ENCODE measurements around the gene RGS18. TPM values are rescaled to one million over a fixed set of nuclear protein-coding genes. Genes with fewer than 3 reads are reported as not detected.
"Not testable (repeated sequence)": the region's sequence is repeated elsewhere in the genome, so short reads cannot be mapped to it uniquely, and the experiment has no call there.

RGS18 gene, protein sequence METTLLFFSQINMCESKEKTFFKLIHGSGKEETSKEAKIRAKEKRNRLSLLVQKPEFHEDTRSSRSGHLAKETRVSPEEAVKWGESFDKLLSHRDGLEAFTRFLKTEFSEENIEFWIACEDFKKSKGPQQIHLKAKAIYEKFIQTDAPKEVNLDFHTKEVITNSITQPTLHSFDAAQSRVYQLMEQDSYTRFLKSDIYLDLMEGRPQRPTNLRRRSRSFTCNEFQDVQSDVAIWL
- total RNA-seq = 1 to 10 TPM; 2.7 to 3.8 TPM
- long read RNA-seq, donor 1 = 0 reads
- long read RNA-seq, donor 2, partial matches to known transcripts = 0 of 1 reads
- long read RNA-seq, donor 2, other reads (novel, unspliced or antisense) = 1 of 1 reads

DNA sequence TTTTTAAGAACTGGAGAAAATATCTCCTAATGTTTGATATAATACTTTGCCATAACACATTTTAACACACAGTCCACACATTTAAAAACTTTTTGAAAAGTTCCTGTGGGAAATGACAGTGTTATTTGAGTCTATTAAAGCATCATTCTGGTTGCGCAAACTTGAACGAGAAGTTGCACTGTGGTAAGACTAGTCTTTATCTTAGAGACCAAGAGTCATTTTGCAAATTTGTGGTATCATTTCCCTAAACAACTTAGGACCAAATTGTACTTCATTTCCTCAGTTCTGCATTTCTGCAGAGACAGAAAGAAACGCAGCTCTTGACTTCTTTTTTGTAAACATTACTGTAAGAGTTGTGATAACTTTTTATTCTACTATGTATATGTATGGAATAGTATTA is at the start of gene RGS18:
TSS of gene RGS18 (plus strand) at position 282 of the 400 bp plus-strand sequence. CDS start 176 bp downstream, outside the sequence.
- intact Hi-C loops (cut with DNase I) = no loop called here
- no peak for DNase-seq (ENCODE audit: low spot score)

GRCh38 chr1:192109576-192109975 is 48.7 kb upstream of the RGS18 start:
- intact Hi-C loops (cut with DNase I) = no loop called here
- no peak for DNase-seq (ENCODE audit: low spot score)

DNA sequence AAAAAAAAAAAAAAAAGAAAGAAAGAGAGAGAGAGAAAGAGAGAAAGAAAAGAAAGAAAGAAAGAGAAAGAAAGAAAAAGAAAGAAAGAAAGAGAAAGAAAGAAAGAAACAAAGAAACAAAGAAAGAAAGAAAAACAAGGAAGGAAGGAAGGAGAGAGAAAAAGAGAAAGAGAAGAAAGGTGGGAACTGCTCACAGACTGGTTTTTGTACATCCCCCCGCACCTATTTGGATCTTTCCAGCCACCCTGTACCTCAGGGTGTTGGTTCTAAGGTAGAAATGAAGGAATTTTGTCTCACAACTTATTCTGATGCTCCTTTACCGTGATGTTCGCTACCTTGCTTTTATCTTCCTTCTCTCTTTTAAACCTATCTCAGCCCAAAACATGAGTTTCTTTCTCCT is 43.3 kb upstream of the RGS18 start:
- DNase-seq (ENCODE audit: low spot score) = no peak
- intact Hi-C loops (cut with DNase I) = no loop called here

DNA sequence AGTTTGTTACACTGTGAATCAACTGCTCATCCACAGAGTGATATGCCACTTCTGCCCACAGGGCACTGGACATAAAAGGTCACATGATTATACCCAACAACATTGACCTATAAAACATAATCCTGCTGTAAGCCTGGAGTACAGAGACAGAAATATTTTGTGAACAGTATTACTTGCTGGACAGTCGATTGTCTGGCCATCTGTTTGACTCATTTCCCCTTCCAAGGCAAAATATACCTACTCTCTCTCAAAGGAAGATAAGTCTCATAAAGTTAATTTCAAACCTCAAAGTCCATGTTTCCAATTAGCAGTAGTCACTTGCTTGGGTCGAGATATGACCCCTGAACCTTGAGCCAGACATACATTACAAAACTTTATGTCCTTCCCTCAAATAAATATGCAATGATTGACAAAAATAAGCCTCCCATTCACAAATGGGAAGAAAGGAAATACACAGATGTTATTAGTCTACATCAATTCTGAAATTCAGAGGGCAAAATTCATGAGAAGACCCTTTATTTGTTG is 39.3 kb upstream of the RGS18 start:
- DNase-seq (ENCODE audit: low spot score) = no peak
- intact Hi-C loops (cut with DNase I) = loop anchor here in 1 of 2 donors (2.0 kb wide), 1 partner anchor 52 kb away; no protein-coding TSS in a partner anchor

GRCh38 chr1:192119701-192120100 is 38.6 kb upstream of the RGS18 start:
- no peak for DNase-seq (ENCODE audit: low spot score)
- intact Hi-C loops (cut with DNase I) = loop anchor here in 1 of 2 donors (2.0 kb wide), 1 partner anchor 53 kb away; no protein-coding TSS in a partner anchor

DNA sequence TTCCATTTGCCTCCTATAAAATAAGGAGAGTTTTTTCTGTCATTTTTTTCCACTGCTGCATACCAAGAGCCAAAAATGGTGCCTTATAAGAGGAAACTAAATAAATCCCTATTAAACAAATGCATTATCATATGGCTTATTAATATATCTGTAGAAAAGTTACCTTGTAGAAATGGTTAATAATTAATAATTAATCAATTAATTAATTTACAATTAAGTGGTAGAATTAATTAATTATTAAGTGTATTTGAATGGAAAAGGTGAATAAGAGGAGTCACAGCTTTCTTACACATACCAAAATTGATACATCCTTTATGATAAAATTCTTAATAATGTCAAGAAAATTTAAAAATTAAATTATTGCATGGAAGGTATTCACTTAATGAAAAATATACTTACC is 35.6 kb upstream of the RGS18 start:
- intact Hi-C loops (cut with DNase I) = no loop called here
- DNase-seq (ENCODE audit: low spot score) = no peak

DNA sequence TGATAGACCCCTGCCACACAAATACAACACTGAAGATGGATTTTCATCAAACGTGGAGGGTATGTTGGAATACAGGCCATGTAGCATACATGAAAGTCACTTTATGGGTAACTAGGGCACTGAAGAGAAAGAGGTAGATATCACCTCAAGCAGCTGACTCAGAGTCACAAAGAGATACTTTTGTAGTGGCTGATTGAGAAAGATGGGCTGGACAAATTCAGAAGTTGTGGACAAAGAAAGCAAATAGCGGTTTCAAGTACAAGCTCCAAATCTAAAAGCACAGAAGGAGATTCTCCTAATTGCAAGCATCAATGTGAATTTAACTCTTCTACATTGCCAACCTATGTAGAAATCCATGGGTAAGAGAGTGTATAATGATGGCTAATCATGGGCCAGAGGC is 35.0 kb upstream of the RGS18 start:
- intact Hi-C loops (cut with DNase I) = no loop called here

GRCh38 chr1:192126030-192126619 is 32.1 kb upstream of the RGS18 start:
- intact Hi-C loops (cut with DNase I) = no loop called here
- no peak for DNase-seq (ENCODE audit: low spot score)

More for the DNA sequence above, 35.0 kb upstream of the RGS18 start:
- DNase-seq (ENCODE audit: low spot score) = no peak

DNA sequence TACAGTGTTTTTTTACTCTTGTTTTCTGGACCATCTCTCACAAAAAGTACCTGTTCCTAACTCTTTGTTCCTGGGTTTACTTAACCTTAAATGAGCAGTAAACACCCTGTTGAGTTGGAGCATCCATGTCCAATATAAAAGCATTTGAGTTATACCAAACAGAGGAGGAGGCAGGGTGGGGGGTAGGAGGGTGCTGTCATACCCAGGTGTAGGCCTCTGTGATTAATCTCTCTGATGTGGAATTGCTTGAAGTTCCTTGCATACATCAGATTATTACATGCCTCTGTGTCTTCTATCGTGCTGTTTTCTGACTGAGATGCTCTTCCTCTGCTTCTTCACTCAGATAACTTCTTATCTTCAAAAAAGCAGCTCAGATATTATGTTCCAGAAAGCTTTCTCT is 28.1 kb upstream of the RGS18 start:
- intact Hi-C loops (cut with DNase I) = no loop called here
- DNase-seq (ENCODE audit: low spot score) = no peak

GRCh38 chr1:192130865-192131264 is 27.4 kb upstream of the RGS18 start:
- intact Hi-C loops (cut with DNase I); DNase-seq (ENCODE audit: low spot score): not testable (repeated sequence)

GRCh38 chr1:192131914-192132313 is 26.3 kb upstream of the RGS18 start:
- DNase-seq (ENCODE audit: low spot score) = no peak
- intact Hi-C loops (cut with DNase I) = no loop called here

DNA sequence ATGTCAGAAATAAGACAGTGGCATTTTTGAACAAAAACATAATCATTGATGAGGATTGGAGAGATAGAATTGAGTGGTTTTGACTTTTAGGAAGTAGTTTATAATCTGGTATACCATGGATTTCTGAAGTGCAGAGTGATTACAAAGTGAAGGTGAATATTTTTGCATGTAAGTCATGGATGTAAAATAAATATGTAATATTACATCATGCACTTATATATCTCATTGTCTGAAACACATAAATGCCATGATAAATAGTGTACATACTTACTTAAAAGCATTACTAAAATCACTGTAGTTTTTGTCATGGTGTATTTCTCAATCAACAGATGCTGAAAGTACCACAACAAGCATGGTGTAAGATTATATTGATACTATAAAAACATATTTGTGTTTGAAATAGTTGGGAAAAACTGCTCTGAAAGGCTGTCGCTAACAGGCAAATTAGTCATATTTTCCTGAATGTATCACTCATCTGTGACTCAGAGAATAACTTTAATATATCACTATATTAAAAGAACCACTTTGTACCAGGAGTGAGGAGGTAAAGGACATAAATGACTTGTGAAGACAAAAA is 24.8 kb upstream of the RGS18 start:
- DNase-seq (ENCODE audit: low spot score) = no peak
- intact Hi-C loops (cut with DNase I) = no loop called here

- intact Hi-C loops (cut with DNase I) = no loop called here
Observed at GRCh38 chr1:192140382-192140781, 17.9 kb upstream of the RGS18 start.

GRCh38 chr1:192147221-192147620 is 11.0 kb upstream of the RGS18 start:
- no peak for DNase-seq (ENCODE audit: low spot score)
- intact Hi-C loops (cut with DNase I) = no loop called here

More at GRCh38 chr1:192140382-192140781, 17.9 kb upstream of the RGS18 start:
- no peak for DNase-seq (ENCODE audit: low spot score)

- DNase-seq (ENCODE audit: low spot score) = no peak
- intact Hi-C loops (cut with DNase I) = no loop called here
Observed at GRCh38 chr1:192147696-192148095, 10.6 kb upstream of the RGS18 start.

DNA sequence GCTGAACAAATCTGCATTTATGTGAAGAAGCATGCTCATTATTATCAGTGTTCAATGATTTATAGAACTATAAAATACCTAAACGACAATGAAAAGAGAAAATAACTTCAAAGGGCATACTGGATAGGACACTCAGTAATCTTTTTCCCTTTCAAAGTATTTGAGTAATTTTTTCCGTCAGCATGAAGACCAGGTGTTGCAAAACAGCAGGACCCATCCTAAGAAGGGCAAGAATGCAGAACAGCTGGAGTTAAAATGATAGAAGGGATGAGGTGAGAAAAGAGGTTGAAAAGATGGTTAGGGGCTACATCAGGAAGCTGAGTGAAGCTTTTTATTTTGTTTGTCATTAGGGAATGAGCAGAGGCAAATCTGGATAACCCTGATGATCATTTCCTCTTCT is 7.1 kb upstream of the RGS18 start:
- intact Hi-C loops (cut with DNase I) = no loop called here

GRCh38 chr1:192153276-192153675 is 5.0 kb upstream of the RGS18 start:
- intact Hi-C loops (cut with DNase I) = no loop called here
- DNase-seq (ENCODE audit: low spot score) = no peak

More for the DNA sequence above, 7.1 kb upstream of the RGS18 start:
- no peak for DNase-seq (ENCODE audit: low spot score)

- intact Hi-C loops (cut with DNase I) = no loop called here
- DNase-seq (ENCODE audit: low spot score) = no peak
Observed at GRCh38 chr1:192157067-192157466, 1.2 kb upstream of the RGS18 start.

DNA sequence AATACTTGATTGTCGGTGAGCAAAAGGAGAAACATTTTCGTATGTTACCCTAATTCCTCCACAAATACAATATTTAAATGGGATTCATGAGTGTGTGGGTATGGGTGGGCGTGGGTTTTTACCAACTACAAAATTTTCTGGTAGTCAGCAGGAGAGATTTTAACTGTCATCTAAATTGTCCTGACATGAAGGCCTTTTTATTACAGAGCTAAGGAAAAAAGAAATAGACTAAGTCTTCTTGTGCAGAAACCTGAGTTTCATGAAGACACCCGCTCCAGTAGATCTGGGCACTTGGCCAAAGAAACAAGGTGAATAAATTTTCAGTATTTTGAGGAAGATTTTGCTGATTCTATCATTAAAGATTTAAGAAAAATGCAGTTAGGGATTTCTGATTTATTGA is 752 bp downstream of the RGS18 start:
- no peak for DNase-seq (ENCODE audit: low spot score)
- intact Hi-C loops (cut with DNase I) = no loop called here

- intact Hi-C loops (cut with DNase I) = no loop called here
- DNase-seq (ENCODE audit: low spot score) = no peak
Observed at GRCh38 chr1:192159781-192160180, 1.5 kb downstream of the RGS18 start.
